ENCODE results near the gene GPR39.
A peak's percentile ranks its signal among the peaks of the same experiment; 100 is the strongest.

GRCh38 chr2:132448771-132449170 lies 32.2 kb downstream of the GPR39 start:
- TF ChIP-seq CTCF (conservative IDR thresholded peaks at IDR 0.05; ENCODE audit: low read length): peak; percentile 72
- TF ChIP-seq EZH2phosphoT487 (IDR thresholded peaks at IDR 0.05; ENCODE audit: borderline replicate concordance, low read depth, low read length): no peak
